HUES64 (cell line): ENCODE results near the gene LUC7L.

Experiments
- H3K27ac ChIP-seq: 2 replicates; pipeline ENCODE4 v1.7.0; 2013; ENCODE audit warnings: low read depth, low read length, inconsistent platforms
- H3K27me3 ChIP-seq: 2 replicates; pipeline ENCODE4 v1.6.1; 2013; ENCODE audit warnings: mild to moderate bottlenecking, low read length; ENCODE audit not compliant: insufficient read depth
- H3K36me3 ChIP-seq: 2 replicates; pipeline ENCODE4 v1.6.1; 2013; ENCODE audit warnings: mild to moderate bottlenecking, low read length; ENCODE audit not compliant: insufficient read depth
- H3K4me1 ChIP-seq: 2 replicates; pipeline ENCODE4 v1.6.1; 2013; ENCODE audit warnings: mild to moderate bottlenecking, low read length, moderate library complexity; ENCODE audit not compliant: insufficient read depth
- H3K4me3 ChIP-seq: 2 replicates; pipeline ENCODE4 v1.5.1; 2013; ENCODE audit warnings: mild to moderate bottlenecking, low read length, moderate library complexity
- H3K9ac ChIP-seq: 2 replicates; pipeline ENCODE4 v1.6.1; 2013; ENCODE audit warnings: mild to moderate bottlenecking, low read depth, low read length
- H3K9me3 ChIP-seq: 2 replicates; pipeline ENCODE4 v1.6.1; 2013; ENCODE audit warnings: low read depth, low read length; ENCODE audit not compliant: insufficient read depth
- WGBS: fragments of 150-250, 120-280 bp; methylation state at CpG from one replicate; pipeline ENCODE4 v1.1.7; 2013; ENCODE audit warnings: missing lambda C conversion rate; 5-methylcytosine and 5-hydroxymethylcytosine counted together

The LUC7L gene

DNA sequence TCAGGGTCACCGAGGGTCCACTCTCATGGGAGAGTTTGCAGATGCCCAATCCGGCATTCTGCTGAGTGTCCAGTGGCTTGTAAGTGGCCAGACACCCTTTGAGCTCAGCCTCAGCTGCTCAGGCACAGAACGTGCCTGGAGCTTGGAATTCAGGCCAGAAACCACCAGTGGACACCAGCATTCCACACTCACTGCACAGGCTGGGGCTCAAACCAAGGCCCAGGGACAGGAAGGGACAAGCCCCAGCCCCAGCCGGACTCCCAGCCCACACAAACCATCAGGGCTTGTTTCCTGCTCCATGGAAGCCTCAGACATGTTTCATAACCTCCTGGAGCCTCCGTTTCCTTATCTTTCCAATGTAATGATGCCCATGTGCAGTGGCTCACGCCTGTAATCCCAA, 85.8 kb downstream of the LUC7L start:
- H3K36me3 ChIP-seq: no peaks in the 10 kb centered on the region
- H3K27ac ChIP-seq: no peak overlapping the region
- H3K27me3 ChIP-seq: no peaks in the 10 kb centered on the region
- WGBS: 88% methylated on average over 6 of the region's 6 CpGs
- no peak overlapping the region for H3K4me3 ChIP-seq
- no peaks in the 10 kb centered on the region for H3K9me3 ChIP-seq
- H3K9ac ChIP-seq: no peak overlapping the region
- no peaks in the 10 kb centered on the region for H3K4me1 ChIP-seq

GRCh38 chr16:143047-143446, 86.2 kb downstream of the LUC7L start:
- Histone ChIP-seq H3K27ac (no peak overlapping the region), H3K27me3 (no peaks in the 10 kb centered on the region), H3K36me3 (no peaks in the 10 kb centered on the region), H3K4me3 (no peak overlapping the region), H3K9me3 (no peaks in the 10 kb centered on the region), H3K4me1 (no peaks in the 10 kb centered on the region), H3K9ac (no peak overlapping the region)
- WGBS: 91% methylated on average over 6 of the region's 6 CpGs

- Histone ChIP-seq H3K27ac (no peak overlapping the region), H3K9me3 (no peaks in the 10 kb centered on the region), H3K4me3 (no peak overlapping the region), H3K4me1 (no peaks in the 10 kb centered on the region), H3K36me3 (no peaks in the 10 kb centered on the region), H3K9ac (no peak overlapping the region), H3K27me3 (no peaks in the 10 kb centered on the region)
- WGBS: 90% methylated on average over 12 of the region's 12 CpGs
These were observed 86.8 kb downstream of the LUC7L start for GRCh38 chr16:142405-142967.

- Histone ChIP-seq H3K27ac (no peak overlapping the region), H3K9me3 (no peaks in the 10 kb centered on the region), H3K36me3 (no peaks in the 10 kb centered on the region), H3K4me1 (no peaks in the 10 kb centered on the region), H3K27me3 (no peaks in the 10 kb centered on the region), H3K4me3 (no peak overlapping the region), H3K9ac (no peak overlapping the region)
- WGBS: 71% methylated on average over 8 of the region's 10 CpGs
These were observed 88.9 kb downstream of the LUC7L start for GRCh38 chr16:140175-140857.
